Transverse colon (tissue), 4 donors: ENCODE data around the gene TOR4A. TPM values are rescaled to one million over a fixed set of nuclear protein-coding genes. Genes with fewer than 3 reads are reported as not detected.

Source experiments
- DNase-seq: peaks from one replicate; pipeline ENCODE4 v3.0.0-alpha.2; 2019
- H3K27ac ChIP-seq, 4 donors: fragments of 200-600 bp; sonication (generic); 2 replicates each; pipeline ENCODE4 v1.5.1; 2016 to 2018; ENCODE audit warnings: inconsistent platforms in 4 of 4
- H3K27me3 ChIP-seq: fragments of 200-600 bp; sonication (generic); 2 replicates; pipeline ENCODE4 v1.5.1; 2017; ENCODE audit warnings: inconsistent platforms
- H3K36me3 ChIP-seq, 4 donors: fragments of 200-600 bp; sonication (generic); 2 replicates each; pipeline ENCODE4 v1.5.1; 2017 to 2019; ENCODE audit warnings: inconsistent platforms in 4 of 4
- H3K4me1 ChIP-seq, 4 donors: fragments of 200-600 bp; sonication (generic); 2 replicates each; pipeline ENCODE4 v1.5.1; 2017 to 2020; ENCODE audit warnings: inconsistent platforms in 4 of 4
- H3K4me3 ChIP-seq, 4 donors: fragments of 200-600 bp; sonication (generic); 1 replicate in 1 of 4; 2 replicates in 3 of 4; pipeline versions ENCODE4 v1.5.1 to v1.6.1; 2017 to 2019; ENCODE audit warnings: inconsistent platforms in 4 of 4
- H3K9me3 ChIP-seq, 2 donors: fragments of 200-600 bp; sonication (generic); 2 replicates each; pipeline ENCODE4 v1.5.1; 2017 to 2019; ENCODE audit warnings: inconsistent platforms in 2 of 2
- EP300 ChIP-seq: sonication (generic); formaldehyde crosslinking; IDR thresholded peaks from one replicate; pipeline ENCODE4 v1.6.1; 2017; ENCODE audit warnings: antibody characterized with exemption, low read depth
- POLR2A ChIP-seq: fragments of 450-650 bp; IDR thresholded peaks from one replicate; pipeline ENCODE4 v1.6.1; 2016; ENCODE audit warnings: antibody characterized with exemption, mild to moderate bottlenecking, moderate library complexity
- POLR2AphosphoS5 ChIP-seq, 3 donors: sonication (generic); formaldehyde crosslinking; IDR thresholded peaks; one replicate each; pipeline ENCODE4 v1.6.1; 2016; ENCODE audit warnings: antibody characterized with exemption in 3 of 3
- WGBS, 2 donors: methylation state at CpG; one replicate each; pipeline ENCODE4 v1.1.5; 2018; ENCODE audit warnings: low coverage in 1 of 2; 5-methylcytosine and 5-hydroxymethylcytosine counted together
- in situ Hi-C, 4 donors: fragments of 200-750 bp; cut with MboI; loops; one replicate each; pipeline versions ENCODE4 v1.15.0 to v1.15.1; 2017; ENCODE audit warnings: low sequenced_read_pairs in 3 of 4, low pct_ligation_motif_present in 1 of 4, low pct_unique_long_range_greater_than_20kb in 1 of 4
- intact Hi-C: fragments of 100-400 bp; cut with DNase I; formaldehyde crosslinking; loops from one replicate; pipeline ENCODE4 v1.15.1; 2023; ENCODE audit warnings: low total_unique reads
- total RNA-seq, 4 donors: library from RNA; depleted of rRNA; stranded (reverse); fragments of >200 nt; gene quantifications; one replicate each; pipeline ENCODE4 v1.1.0, GENCODE V29; 2016
- TF ChIP-seq, protein P1 (sequence below), 5 experiments: fragments of 200-600 bp in 3 of 5; fragments of 450-650 bp in 2 of 5; sonication (generic) in 3 of 5; IDR thresholded peaks; 1 replicate in 2 of 5; 2 replicates in 3 of 5; pipeline ENCODE4 v1.5.1; 2016 to 2017; ENCODE audit warnings: antibody characterized with exemption in 5 of 5, inconsistent platforms in 3 of 5, mild to moderate bottlenecking in 2 of 5, moderate library complexity in 1 of 5

Gene TOR4A
- total RNA-seq, 4 donors from 2014 or later: 49.2 to 121 (median 71.7) TPM

DNA sequence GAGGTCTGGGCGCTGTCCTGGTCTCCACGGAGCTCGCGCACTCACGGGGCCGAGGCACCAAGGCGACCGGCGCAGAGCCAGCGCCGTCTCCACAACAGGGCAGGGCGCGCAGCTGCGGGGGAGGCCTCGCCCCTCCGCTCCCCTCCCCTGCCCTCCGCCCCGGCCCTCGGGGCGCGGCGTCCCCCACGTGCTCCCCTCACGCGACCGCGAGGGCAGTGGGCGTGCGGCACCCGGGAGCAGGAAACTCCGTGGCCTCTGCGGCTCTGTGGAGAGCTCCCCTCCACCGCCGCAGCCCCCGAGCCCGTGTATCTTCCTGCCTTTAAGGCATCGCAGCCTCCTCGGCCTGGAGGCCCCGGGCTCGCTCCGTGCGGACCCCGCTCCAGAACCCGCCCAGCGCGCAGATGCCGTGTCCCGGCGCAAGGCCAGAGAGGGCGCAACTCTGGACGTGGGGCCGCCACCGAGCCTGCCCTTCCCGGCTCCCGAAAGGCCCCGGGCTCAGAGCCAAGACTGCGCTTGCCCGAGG lies 37.1 kb upstream of the TOR4A start:
- H3K27ac ChIP-seq: peak overlapping the region; percentile 99 to 100 (median 100)
- peaks cover 44 to 65% (median 56%) of the 10 kb centered on the region in 4 donors for H3K4me1 ChIP-seq
- intact Hi-C loops (no loop called here), in situ Hi-C loops (no loop called here)
- peak; percentile 20 to 63 (median 60) for TF ChIP-seq POLR2AphosphoS5 (IDR thresholded peaks at IDR 0.05)
- TF ChIP-seq POLR2A: peak; percentile 56
- no peak for TF ChIP-seq EP300
- TF ChIP-seq, protein P1, sequence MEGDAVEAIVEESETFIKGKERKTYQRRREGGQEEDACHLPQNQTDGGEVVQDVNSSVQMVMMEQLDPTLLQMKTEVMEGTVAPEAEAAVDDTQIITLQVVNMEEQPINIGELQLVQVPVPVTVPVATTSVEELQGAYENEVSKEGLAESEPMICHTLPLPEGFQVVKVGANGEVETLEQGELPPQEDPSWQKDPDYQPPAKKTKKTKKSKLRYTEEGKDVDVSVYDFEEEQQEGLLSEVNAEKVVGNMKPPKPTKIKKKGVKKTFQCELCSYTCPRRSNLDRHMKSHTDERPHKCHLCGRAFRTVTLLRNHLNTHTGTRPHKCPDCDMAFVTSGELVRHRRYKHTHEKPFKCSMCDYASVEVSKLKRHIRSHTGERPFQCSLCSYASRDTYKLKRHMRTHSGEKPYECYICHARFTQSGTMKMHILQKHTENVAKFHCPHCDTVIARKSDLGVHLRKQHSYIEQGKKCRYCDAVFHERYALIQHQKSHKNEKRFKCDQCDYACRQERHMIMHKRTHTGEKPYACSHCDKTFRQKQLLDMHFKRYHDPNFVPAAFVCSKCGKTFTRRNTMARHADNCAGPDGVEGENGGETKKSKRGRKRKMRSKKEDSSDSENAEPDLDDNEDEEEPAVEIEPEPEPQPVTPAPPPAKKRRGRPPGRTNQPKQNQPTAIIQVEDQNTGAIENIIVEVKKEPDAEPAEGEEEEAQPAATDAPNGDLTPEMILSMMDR (IDR thresholded peaks at IDR 0.05): peak in 1 of 5 experiments; percentile 6
- H3K27me3 ChIP-seq: no peaks in the 10 kb centered on the region
- WGBS, 2 donors: 1% methylated on average over 55 of the region's 58 CpGs; no CpG with 5 or more reads in 1 of the 2 donors
- peak overlapping the region; percentile 42 to 78 (median 70) for H3K4me3 ChIP-seq
- H3K9me3 ChIP-seq: no peaks in the 10 kb centered on the region
- peaks cover 0 to 5% (median 0%) of the 10 kb centered on the region in 4 donors for H3K36me3 ChIP-seq
- peak; percentile 83 for DNase-seq

GRCh38 chr9:137240841-137241489 lies 36.6 kb upstream of the TOR4A start, which contains the start of gene TUBB4B:
TUBB4B (plus strand) TSS chr9:137241287; CDS start chr9:137241361, 74 bp downstream.
- Histone ChIP-seq H3K36me3 (peaks cover 0 to 5% (median 0%) of the 10 kb centered on the region in 4 donors), H3K4me1 (peaks cover 43 to 64% (median 54%) of the 10 kb centered on the region in 4 donors), H3K27ac (peak within 1 kb of the TSS; percentile 99 to 100 (median 100)), H3K4me3 (peak within 1 kb of the TSS; percentile 67 to 95 (median 82)), H3K9me3 (no peaks in the 10 kb centered on the region), H3K27me3 (no peaks in the 10 kb centered on the region)
- DNase-seq: peak; percentile 99
- in situ Hi-C loops: no loop called here
- WGBS, 2 donors: 1% methylated on average over 56 of the region's 67 CpGs; no CpG with 5 or more reads in 1 of the 2 donors
- intact Hi-C loops: no loop called here
- TF ChIP-seq EP300: no peak
- peak; percentile 100 for TF ChIP-seq POLR2A
- TF ChIP-seq, protein P1 (IDR thresholded peaks at IDR 0.05): peak in 1 of 5 experiments; percentile 13
- TF ChIP-seq POLR2AphosphoS5 (IDR thresholded peaks at IDR 0.05): peak; percentile 99 to 100 (median 100)

DNA sequence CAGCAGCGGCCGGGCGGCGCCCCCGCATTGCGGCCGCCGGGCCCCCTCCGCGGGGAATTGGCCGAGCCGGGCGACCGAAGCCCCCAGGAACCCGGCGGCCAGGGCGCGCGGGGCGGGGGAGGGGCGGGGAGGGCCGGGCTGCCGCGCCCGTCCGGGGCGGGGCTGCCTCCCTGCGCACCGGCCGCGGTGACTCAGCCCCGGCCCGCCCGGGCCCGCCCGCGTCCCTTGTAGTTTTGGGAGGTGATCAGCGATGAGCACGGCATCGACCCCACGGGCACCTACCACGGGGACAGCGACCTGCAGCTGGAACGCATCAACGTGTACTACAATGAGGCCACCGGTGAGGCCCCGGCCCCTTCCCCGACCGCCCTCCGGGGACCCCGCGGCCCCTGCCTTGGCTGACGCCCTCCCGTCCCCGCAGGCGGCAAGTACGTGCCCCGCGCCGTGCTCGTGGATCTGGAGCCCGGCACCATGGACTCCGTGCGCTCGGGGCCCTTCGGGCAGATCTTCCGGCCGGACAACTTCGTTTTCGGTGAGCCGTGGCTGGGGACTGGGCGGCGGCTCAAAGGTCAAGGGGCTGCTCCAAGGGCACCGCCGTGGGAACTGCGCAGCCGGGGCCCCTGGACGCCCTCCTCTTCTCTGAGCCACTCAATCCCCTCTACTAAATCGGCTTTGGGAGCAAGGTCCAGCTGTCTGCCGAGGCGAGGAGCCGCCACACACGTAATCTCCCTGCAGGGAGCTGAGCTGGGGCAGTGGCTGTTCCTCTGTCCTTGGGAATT lies 35.8 kb upstream of the TOR4A start:
- H3K4me3 ChIP-seq: peak overlapping the region; percentile 49 to 95 (median 74)
- H3K4me1 ChIP-seq: peaks cover 37 to 57% (median 48%) of the 10 kb centered on the region in 4 donors
- H3K27ac ChIP-seq: peak overlapping the region; percentile 86 to 100 (median 93)
- in situ Hi-C loops: no loop called here
- DNase-seq: peak; percentile 80
- WGBS, 2 donors: 2% methylated on average over 54 of the region's 83 CpGs; no CpG with 5 or more reads in 1 of the 2 donors
- no peaks in the 10 kb centered on the region for H3K9me3 ChIP-seq
- H3K27me3 ChIP-seq: no peaks in the 10 kb centered on the region
- TF ChIP-seq, protein P1 (IDR thresholded peaks at IDR 0.05): no peak
- TF ChIP-seq POLR2AphosphoS5 (IDR thresholded peaks at IDR 0.05): peak; percentile 18 to 78 (median 55)
- TF ChIP-seq EP300: no peak
- TF ChIP-seq POLR2A: peak; percentile 19
- peaks cover 0 to 5% (median 0%) of the 10 kb centered on the region in 4 donors for H3K36me3 ChIP-seq
- intact Hi-C loops: no loop called here
